ENCODE data around the gene IL13RA1. TPM values are rescaled to one million over a fixed set of nuclear protein-coding genes. Genes with fewer than 3 reads are reported as not detected.
"Not testable (repeated sequence)": the region's sequence is repeated elsewhere in the genome, so short reads cannot be mapped to it uniquely, and the experiment has no call there.

The IL13RA1 gene
- polyA plus RNA-seq, 3 donors from 2014 or later = 0.96 to 4.2 (median 3.7) TPM

DNA sequence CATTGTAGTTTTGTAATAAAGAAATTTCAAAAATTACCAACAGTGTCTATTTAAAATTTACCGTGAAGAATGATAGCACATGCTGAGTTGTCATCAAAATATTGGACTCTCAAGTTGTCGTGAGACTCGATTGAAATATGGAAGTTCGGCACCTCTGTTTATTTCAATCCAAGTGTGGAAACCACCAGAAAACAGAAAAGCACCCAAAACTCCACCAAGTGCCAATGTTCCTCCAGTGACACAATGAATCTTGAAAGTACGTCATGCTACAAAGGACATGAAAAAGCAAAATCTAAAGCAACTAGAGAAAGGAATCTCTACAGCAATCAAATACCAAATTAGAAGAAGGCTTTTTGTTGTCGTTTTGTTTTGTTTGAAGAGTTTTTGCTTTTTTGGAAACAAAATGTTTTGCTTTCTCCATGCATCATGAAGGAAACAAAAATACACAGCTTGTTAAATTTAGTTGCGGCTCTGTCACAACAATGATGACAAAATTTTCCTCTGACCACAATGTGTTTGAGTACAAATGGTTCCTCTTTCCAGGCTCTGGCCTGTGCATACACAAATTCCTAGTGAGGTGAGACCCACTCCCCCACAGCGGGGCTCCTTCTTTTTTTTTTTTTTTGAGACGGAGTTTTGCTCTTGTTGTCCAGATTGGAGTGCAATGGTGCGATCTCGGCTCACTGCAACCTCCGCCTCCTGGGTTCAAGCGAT lies 9.6 kb upstream of the IL13RA1 start:
- H3K27me3 Mint-ChIP-seq (ENCODE audit: low read depth in 3 of 3) = peaks cover 2 to 8% (median 3%) of the 10 kb centered on the region in 3 donors
- peaks cover 0 to 7% (median 0%) of the 10 kb centered on the region in 3 donors for H3K36me3 Mint-ChIP-seq
- no peak for DNase-seq
- peaks cover 0 to 4% of the 10 kb centered on the region in 2 donors for H3K4me1 Mint-ChIP-seq
- no peak overlapping the region for H3K4me3 Mint-ChIP-seq
- H3K9me3 Mint-ChIP-seq = no peaks in the 10 kb centered on the region
- H3K27ac Mint-ChIP-seq = no peak overlapping the region

DNA sequence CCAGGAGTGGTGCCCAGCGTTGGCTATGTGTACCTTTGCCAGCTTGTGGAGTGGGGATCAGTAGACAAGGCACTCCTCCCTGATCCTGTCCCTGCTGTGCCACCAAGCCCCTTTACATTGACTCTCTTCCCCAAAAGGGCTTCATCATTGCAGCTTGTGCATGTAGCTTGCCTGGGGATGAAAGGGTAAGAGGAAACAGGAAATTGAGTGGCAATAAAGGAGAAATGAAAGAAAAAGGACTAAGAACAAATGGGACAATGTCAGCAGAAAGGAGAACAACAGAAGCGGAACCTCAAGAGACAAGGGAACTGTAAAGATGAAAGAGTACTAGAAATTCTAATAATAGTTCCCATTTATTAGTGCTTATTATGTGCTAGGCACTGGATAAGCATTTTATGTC lies 8.7 kb upstream of the IL13RA1 start:
- Mint-ChIP-seq H3K4me1 (peaks cover 0 to 4% of the 10 kb centered on the region in 2 donors), H3K27ac (peak overlapping the region in 2 of 6 donors; percentile 34 to 55), H3K4me3 (no peak overlapping the region), H3K9me3 (no peaks in the 10 kb centered on the region), H3K27me3 (ENCODE audit: low read depth in 3 of 3) (peaks cover 2 to 8% (median 3%) of the 10 kb centered on the region in 3 donors), H3K36me3 (peaks cover 0 to 7% (median 0%) of the 10 kb centered on the region in 3 donors)
- DNase-seq = no peak

DNA sequence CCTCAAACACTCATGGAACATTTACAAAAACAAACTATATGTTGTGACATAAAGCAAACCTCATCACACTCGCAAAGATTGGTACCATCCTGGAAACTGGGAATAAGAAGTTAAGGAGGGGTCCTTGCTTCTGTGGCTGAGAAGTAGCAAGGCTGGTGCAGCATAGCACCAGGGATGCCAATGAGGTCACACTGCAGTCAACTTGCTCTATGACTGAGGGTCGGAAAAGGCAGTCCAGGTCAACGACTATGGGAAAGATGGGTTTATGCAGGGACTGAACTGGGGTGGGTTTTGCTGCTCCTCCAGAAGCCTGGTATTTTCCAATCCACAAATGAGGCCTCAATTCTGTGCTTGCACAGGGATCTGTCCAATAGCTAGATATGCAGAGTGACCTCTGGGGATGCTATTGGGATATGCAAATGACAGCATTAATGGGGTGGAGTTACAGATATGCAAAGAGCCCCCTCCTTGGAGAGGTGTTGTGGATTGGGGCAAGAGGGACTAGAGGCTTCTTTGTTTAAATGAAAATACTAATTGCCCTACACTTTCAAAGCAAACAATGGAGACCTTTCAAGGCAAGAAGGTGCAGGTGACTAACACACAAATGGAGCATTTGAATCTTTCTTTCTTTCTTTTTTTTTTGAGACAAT lies 7.2 kb upstream of the IL13RA1 start:
- peaks cover 0 to 8% (median 3%) of the 10 kb centered on the region in 3 donors for H3K27me3 Mint-ChIP-seq (ENCODE audit: low read depth in 3 of 3)
- H3K36me3 Mint-ChIP-seq = peaks cover 0 to 7% (median 0%) of the 10 kb centered on the region in 3 donors
- H3K4me3 Mint-ChIP-seq = no peak overlapping the region
- H3K4me1 Mint-ChIP-seq = peaks cover 0 to 4% of the 10 kb centered on the region in 2 donors
- DNase-seq = no peak
- no peak overlapping the region for H3K27ac Mint-ChIP-seq
- H3K9me3 Mint-ChIP-seq = no peaks in the 10 kb centered on the region

DNA sequence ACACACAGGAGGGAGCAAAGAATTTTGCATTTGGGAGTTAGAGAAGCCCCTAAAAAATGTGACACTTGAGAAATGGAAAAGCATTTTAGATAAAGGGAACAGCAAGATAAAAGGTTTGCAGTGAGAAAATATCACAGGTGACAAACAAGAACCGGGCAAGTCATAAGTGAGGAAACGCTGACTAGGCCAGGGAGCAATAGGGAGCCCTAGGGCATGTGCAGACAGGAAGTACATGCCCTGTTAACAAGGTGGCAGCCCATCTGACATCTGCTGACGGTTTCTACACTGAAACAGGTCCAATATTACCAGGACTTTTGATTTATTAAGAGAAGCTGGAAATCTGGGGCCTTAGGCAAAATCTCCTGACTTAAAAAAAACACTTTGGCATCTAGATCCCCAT lies 4.0 kb upstream of the IL13RA1 start:
- Mint-ChIP-seq H3K27ac (no peak overlapping the region), H3K27me3 (ENCODE audit: low read depth in 3 of 3) (peaks cover 0 to 13% (median 9%) of the 10 kb centered on the region in 3 donors), H3K4me3 (no peak overlapping the region), H3K4me1 (peaks cover 2 to 6% of the 10 kb centered on the region in 2 donors), H3K36me3 (peaks cover 0 to 7% (median 0%) of the 10 kb centered on the region in 3 donors), H3K9me3 (peaks cover 0 to 3% (median 0%) of the 10 kb centered on the region in 6 donors)
- DNase-seq = no peak

DNA sequence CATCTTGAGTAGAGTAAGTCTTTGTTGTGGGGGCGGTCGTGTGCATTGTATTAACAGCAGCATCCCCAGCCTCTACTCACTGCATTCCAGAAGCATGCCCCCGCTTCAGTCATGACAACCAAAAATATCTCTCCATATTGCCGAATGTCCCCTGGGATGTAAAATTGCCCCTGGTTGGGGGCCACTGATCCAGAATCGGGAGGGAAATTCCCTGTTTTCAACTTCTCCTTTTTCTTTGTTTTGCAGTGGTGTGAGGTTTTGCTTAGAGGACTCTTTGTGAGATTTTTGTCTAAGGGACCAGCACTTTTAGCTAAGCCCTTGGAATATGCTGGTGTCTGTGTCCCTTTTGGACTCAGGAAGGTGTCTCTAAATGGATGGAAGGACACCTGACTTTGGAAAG lies 3.0 kb upstream of the IL13RA1 start:
- Mint-ChIP-seq H3K27ac (no peak overlapping the region), H3K36me3 (peaks cover 0 to 7% (median 0%) of the 10 kb centered on the region in 3 donors), H3K4me3 (no peak overlapping the region), H3K4me1 (peaks cover 2 to 6% of the 10 kb centered on the region in 2 donors), H3K9me3 (peaks cover 0 to 3% (median 0%) of the 10 kb centered on the region in 6 donors), H3K27me3 (ENCODE audit: low read depth in 3 of 3) (peaks cover 0 to 8% (median 8%) of the 10 kb centered on the region in 3 donors)
- DNase-seq = no peak

DNA sequence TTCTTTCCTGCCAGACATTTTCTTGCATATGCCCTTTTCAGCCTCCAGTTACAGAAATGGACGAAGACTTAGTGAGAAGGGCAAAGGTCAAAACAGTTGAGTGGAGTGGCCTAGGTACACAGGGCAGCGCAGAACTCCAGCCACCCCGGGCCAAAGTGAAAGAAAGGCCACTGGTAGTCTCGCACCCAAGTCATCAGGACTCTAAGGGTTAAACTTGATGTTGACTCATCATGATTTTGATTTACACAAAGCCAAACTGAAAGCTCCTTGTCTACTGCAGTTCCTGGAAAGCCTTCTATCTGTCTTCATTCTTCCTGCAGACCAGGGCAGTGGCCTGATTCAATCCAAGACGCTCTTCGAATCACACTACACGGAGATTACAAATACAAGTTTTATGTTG lies 2.6 kb upstream of the IL13RA1 start:
- Mint-ChIP-seq H3K9me3 (peaks cover 0 to 3% (median 0%) of the 10 kb centered on the region in 6 donors), H3K4me1 (peaks cover 2 to 6% of the 10 kb centered on the region in 2 donors), H3K27ac (no peak overlapping the region), H3K27me3 (ENCODE audit: low read depth in 3 of 3) (peaks cover 0 to 8% (median 8%) of the 10 kb centered on the region in 3 donors), H3K36me3 (peaks cover 0 to 7% (median 0%) of the 10 kb centered on the region in 3 donors), H3K4me3 (no peak overlapping the region)
- DNase-seq = no peak

DNA sequence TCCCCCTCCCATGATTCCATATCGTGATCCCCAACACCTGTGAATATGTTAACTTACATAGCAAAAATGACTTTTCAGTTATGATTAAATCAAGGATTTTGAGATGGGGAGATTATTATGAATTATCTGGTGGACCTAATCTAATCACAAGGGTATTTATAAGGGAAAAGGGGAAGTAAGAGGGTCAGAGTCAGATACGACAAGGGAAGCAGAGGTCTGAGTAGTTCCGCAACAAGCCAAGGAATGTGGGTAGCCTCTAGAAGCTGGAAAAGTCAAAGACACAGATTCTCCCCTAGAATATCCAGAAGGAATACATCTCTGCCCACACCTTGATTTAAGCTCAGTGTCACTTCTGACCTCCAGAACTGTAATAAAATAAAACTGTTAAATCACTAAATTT lies 1.0 kb upstream of the IL13RA1 start:
- Mint-ChIP-seq H3K4me1 (peaks cover 2 to 6% of the 10 kb centered on the region in 2 donors), H3K4me3 (peak overlapping the region; percentile 25 to 69 (median 36)), H3K27me3 (ENCODE audit: low read depth in 3 of 3) (peaks cover 0 to 18% (median 8%) of the 10 kb centered on the region in 3 donors), H3K27ac (no peak overlapping the region), H3K36me3 (peaks cover 0 to 7% (median 0%) of the 10 kb centered on the region in 3 donors), H3K9me3 (peaks cover 0 to 3% (median 0%) of the 10 kb centered on the region in 6 donors)
- no peak for DNase-seq

DNA sequence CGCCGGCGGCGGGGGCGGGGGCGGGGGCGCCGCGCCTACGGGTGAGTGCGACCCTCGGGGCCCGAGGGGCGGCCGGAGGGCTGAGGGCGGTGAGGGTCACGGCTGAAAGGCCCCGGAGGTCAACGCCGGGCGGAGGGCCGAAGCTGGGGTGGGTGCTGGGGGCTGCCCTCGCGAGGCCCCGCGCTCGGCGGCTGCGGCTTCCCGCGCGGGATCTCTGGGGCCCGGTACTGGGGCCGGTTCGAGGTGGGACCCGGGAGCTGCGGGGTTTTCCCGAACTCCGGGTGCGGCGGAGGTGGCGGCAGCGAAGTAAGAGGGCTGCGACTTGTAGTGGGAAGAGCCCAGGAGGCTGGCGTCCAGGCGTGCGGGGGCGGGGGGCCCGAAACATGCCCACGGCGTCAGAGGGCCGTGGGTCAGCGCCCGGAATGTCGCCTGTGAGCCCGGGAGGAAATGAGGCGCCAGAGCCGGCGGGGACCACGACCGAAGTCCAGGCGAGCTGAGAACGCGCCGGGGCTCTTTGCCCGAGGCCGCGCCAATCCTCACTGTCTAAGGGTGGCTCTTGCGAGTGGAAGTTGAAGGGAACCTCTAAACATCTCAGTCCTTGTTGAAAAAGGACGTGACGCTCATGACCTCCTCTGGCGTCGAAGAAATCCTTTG lies 407 bp downstream of the IL13RA1 start:
- H3K27me3 Mint-ChIP-seq (ENCODE audit: low read depth in 3 of 3) = peaks cover 0 to 18% (median 8%) of the 10 kb centered on the region in 3 donors
- H3K4me3 Mint-ChIP-seq = peak overlapping the region; percentile 57 to 71 (median 65)
- peaks cover 0 to 3% (median 0%) of the 10 kb centered on the region in 6 donors for H3K9me3 Mint-ChIP-seq
- H3K36me3 Mint-ChIP-seq = no peaks in the 10 kb centered on the region
- no peak for DNase-seq
- H3K27ac Mint-ChIP-seq = no peak overlapping the region
- H3K4me1 Mint-ChIP-seq = peaks cover 2 to 6% of the 10 kb centered on the region in 2 donors

DNA sequence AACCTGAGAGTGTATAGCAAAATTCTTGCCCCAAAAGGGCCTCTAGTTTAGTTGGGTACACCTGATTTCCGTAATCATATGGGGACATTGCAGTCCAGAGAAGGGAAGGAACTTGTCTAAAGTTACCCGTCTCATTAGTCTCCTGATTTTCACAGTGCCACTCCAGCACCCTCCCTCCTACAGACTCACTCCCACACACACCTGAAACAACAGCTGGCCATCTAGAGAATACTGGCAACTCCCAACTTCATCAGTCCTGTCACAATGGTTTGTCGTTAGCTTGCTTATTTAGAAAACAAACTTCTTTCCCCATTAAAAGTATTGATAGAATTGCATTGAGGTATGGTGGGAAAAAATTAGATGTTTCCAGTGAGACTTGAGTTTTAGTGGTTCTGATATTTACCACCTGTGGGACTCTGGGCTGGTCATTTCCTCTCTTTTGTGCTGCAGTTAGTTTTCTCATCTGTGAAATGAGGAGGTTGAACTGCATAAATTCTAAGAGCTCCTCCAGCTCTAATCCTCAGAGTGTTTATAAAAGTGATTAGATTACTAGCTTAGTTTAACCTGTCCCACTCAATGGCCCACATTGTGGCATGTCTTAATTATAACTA lies 1.7 kb downstream of the IL13RA1 start:
- Mint-ChIP-seq H3K27me3 (ENCODE audit: low read depth in 3 of 3) (peaks cover 0 to 18% (median 8%) of the 10 kb centered on the region in 3 donors), H3K4me3 (peak overlapping the region in 1 of 5 donors; percentile 11), H3K27ac (no peak overlapping the region), H3K36me3 (no peaks in the 10 kb centered on the region), H3K9me3 (peaks cover 0 to 3% (median 0%) of the 10 kb centered on the region in 6 donors), H3K4me1 (peaks cover 2 to 6% of the 10 kb centered on the region in 2 donors)
- DNase-seq = no peak

DNA sequence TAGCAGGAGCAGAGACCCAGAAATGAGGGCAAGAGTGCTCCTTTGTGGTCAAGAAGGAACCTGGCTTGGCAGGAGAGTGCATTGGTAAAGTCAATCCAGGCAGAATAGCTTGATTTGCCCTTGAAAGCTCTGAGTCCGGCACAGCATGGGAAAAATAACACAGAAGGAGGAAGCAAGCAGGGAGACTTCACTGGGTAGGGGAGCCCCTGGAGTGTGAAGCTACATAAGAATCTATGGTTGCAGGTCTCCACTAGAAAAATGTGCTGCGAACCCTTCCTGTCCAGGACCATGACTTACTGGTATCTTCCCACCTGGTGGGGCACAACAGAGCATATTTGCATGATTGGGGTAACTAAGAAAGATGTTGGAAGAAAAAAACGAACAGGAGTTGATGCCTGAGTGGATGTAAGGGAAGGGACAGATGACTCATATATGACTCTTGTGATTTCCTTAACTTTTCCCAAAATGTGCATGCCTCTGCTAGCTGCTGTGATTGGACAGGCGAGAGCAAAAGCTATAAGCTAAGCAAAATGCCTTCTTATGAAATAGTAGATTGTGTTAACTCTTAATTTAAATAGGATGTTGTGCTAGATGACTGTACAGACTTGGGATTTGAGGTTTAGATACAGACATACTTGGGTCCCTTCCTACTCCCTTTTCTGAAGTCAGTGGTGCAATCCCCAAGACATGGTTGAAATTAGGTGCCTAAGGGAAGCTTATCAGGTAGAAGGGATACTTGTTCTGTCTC lies 3.3 kb downstream of the IL13RA1 start:
- Mint-ChIP-seq H3K4me3 (no peak overlapping the region), H3K27me3 (ENCODE audit: low read depth in 3 of 3) (peaks cover 2 to 22% (median 8%) of the 10 kb centered on the region in 3 donors), H3K4me1 (peaks cover 2 to 6% of the 10 kb centered on the region in 2 donors), H3K36me3 (no peaks in the 10 kb centered on the region), H3K27ac (no peak overlapping the region), H3K9me3 (peaks cover 0 to 3% (median 0%) of the 10 kb centered on the region in 6 donors)
- no peak for DNase-seq

DNA sequence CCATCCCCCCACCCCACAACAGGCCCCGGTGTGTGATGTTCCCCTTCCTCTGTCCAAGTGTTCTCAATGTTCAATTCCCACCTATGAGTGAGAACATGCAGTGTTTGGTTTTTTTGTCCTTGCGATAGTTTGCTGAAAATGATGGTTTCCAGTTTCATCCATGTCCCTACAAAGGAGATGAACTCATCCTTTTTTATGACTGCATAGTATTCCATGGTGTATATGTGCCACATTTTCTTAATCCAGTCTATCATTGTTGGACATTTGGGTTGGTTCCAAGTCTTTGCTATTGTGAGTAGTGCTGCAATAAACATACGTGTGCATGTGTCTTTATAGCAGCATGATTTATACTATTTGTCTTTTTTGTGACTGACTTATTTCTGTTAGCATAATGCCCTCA lies 5.1 kb downstream of the IL13RA1 start:
- H3K4me3 Mint-ChIP-seq, DNase-seq, H3K36me3 Mint-ChIP-seq, H3K27ac Mint-ChIP-seq, H3K9me3 Mint-ChIP-seq, H3K4me1 Mint-ChIP-seq: not testable (repeated sequence)
- peaks cover 3 to 22% (median 3%) of the 10 kb centered on the region in 3 donors for H3K27me3 Mint-ChIP-seq (ENCODE audit: low read depth in 3 of 3)

DNA sequence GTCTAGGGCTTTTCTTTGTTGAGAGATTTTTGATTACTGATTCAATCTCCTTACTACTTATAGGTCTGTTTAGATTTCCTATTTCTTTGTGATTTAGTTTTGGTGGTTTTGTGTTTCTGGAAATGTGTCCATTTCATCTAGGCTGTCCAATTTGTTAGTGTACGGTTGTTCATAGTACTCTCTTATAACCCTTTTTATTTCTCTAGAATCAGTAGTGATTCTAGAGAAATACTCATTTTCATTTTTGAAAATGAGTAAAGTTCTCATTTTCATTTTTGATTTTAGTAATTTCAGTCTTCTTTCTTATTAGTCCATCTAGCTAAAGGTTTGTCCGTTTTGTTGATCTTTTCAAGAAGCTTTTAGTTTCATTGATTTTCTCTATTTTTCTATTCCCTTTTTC lies 7.5 kb downstream of the IL13RA1 start:
- H3K9me3 Mint-ChIP-seq = no peaks in the 10 kb centered on the region
- H3K4me1 Mint-ChIP-seq = no peaks in the 10 kb centered on the region
- no peak for DNase-seq
- no peak overlapping the region for H3K27ac Mint-ChIP-seq
- H3K27me3 Mint-ChIP-seq (ENCODE audit: low read depth in 3 of 3) = peaks cover 0 to 21% (median 3%) of the 10 kb centered on the region in 3 donors
- no peak overlapping the region for H3K4me3 Mint-ChIP-seq
- H3K36me3 Mint-ChIP-seq = no peaks in the 10 kb centered on the region
